ENCODE data around the gene PLXNA2.

DNA sequence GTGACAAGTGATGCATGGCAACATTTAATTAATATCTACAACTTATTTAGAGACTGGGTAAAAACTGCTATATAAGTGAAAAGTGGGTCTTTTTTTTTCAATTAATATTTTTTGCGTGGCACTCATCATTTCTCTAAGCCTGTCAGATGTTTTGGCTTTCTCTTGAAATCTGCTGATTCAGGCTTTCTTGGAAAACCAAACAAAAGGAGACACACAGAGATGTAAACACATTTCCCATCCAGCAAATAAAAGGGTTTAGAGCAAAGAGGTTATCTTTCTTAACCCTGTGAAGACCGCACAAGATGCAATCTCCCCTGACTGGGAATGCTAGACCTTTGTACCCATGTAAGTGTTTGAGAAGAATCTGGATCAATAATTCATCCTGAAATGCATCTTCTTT is 48.7 kb upstream of the PLXNA2 start:
- TF ChIP-seq, protein P1, sequence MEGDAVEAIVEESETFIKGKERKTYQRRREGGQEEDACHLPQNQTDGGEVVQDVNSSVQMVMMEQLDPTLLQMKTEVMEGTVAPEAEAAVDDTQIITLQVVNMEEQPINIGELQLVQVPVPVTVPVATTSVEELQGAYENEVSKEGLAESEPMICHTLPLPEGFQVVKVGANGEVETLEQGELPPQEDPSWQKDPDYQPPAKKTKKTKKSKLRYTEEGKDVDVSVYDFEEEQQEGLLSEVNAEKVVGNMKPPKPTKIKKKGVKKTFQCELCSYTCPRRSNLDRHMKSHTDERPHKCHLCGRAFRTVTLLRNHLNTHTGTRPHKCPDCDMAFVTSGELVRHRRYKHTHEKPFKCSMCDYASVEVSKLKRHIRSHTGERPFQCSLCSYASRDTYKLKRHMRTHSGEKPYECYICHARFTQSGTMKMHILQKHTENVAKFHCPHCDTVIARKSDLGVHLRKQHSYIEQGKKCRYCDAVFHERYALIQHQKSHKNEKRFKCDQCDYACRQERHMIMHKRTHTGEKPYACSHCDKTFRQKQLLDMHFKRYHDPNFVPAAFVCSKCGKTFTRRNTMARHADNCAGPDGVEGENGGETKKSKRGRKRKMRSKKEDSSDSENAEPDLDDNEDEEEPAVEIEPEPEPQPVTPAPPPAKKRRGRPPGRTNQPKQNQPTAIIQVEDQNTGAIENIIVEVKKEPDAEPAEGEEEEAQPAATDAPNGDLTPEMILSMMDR (IDR thresholded peaks at IDR 0.05) = no peak
- TF ChIP-seq POLR2A (IDR thresholded peaks at IDR 0.05; ENCODE audit: low read depth) (no peak), POLR2AphosphoS5 (IDR thresholded peaks at IDR 0.05) (no peak)
